Measurements from ENCODE around the gene SLC66A1.

- TF ChIP-seq CTCF (IDR thresholded peaks at IDR 0.05) (no peak), EZH2 (IDR thresholded peaks at IDR 0.05) (no peak)
Observed at GRCh38 chr1:19321071-19321470, 8.9 kb downstream of the SLC66A1 start.
